PC-9 (cell line): ENCODE data around the gene RAB11FIP5.

Experiments
- EZH2 ChIP-seq: fragments of 200-600 bp; sonication (generic); IDR thresholded peaks from 2 replicates; pipeline ENCODE4 v1.8.0; 2017; ENCODE audit warnings: antibody characterized with exemption, low read depth
- TF ChIP-seq, protein P1 (sequence below): fragments of 200-600 bp; sonication (generic); conservative IDR thresholded peaks from 2 replicates; pipeline ENCODE4 v1.6.1; 2017; ENCODE audit warnings: mixed run types, antibody characterized with exemption, mild to moderate bottlenecking, moderate library complexity

DNA sequence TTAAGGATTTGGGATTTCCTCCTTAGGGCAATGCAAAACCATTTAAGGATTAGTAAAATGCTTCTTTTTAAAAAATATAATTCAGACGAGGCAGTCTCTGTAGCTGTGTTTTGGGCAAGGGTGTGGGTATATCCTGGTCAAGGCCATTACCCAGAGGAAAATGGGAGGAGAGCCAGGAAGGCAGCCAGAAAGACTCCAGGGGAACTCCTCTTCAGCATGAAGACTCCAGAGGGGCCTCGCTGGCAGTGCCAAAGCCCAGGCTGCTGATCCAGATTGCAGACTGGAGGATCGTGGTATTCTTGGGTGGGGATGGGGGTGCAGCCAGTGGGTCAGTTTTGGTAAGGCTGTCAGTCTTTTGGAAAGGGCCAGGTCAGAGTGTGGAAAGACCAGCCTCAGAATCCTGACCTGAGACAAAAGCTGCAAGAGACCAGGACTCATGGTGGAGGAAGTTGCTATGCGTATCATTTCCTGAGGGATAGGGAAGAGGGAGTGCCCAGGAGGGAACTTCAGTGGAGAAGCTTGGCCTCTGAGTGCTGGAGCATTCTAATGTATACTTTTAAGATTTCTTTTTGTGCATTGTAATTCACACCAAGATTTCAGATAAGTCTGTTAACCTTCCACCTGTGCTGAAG is 20.9 kb upstream of the RAB11FIP5 start:
- TF ChIP-seq, protein P1, sequence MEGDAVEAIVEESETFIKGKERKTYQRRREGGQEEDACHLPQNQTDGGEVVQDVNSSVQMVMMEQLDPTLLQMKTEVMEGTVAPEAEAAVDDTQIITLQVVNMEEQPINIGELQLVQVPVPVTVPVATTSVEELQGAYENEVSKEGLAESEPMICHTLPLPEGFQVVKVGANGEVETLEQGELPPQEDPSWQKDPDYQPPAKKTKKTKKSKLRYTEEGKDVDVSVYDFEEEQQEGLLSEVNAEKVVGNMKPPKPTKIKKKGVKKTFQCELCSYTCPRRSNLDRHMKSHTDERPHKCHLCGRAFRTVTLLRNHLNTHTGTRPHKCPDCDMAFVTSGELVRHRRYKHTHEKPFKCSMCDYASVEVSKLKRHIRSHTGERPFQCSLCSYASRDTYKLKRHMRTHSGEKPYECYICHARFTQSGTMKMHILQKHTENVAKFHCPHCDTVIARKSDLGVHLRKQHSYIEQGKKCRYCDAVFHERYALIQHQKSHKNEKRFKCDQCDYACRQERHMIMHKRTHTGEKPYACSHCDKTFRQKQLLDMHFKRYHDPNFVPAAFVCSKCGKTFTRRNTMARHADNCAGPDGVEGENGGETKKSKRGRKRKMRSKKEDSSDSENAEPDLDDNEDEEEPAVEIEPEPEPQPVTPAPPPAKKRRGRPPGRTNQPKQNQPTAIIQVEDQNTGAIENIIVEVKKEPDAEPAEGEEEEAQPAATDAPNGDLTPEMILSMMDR: no peak
- no peak for TF ChIP-seq EZH2
